SU-DHL-6 (cell line): Measurements from ENCODE around the gene ZNF488.

ENCODE experiments used
- H2AFZ ChIP-seq: fragments of 200-600 bp; sonication (generic); 2 replicates; pipeline ENCODE4 v1.6.1; 2014; ENCODE audit warnings: low read depth, mild to moderate bottlenecking, moderate library complexity, mixed read lengths, antibody characterized with exemption, low read length; ENCODE audit not compliant: severe bottlenecking
- H3F3A ChIP-seq: fragments of 200-600 bp; shearing (Covaris generic); 2 replicates; pipeline ENCODE4 v1.6.0; 2016; ENCODE audit warnings: antibody characterized with exemption, mild to moderate bottlenecking; ENCODE audit not compliant: insufficient read depth
- H3K27ac ChIP-seq: fragments of 200-600 bp; sonication (generic); 2 replicates; pipeline ENCODE4 v1.5.1; 2016; ENCODE audit warnings: low read depth, mild to moderate bottlenecking, low read length, moderate library complexity, mixed read lengths
- H3K27me3 ChIP-seq: fragments of 200-600 bp; sonication (generic), shearing (Covaris generic); 2 replicates; pipeline ENCODE4 v1.6.0; 2014; ENCODE audit warnings: mild to moderate bottlenecking, low read length
- H3K36me3 ChIP-seq: fragments of 200-600 bp; sonication (generic); 2 replicates; pipeline ENCODE4 v1.6.1; 2014; ENCODE audit warnings: mild to moderate bottlenecking, low read length, mixed read lengths
- H3K4me2 ChIP-seq: fragments of 300-600, 200-600 bp; shearing (Covaris generic), sonication (generic); 2 replicates; pipeline ENCODE4 v1.6.0; 2014; ENCODE audit warnings: low read length, low read depth, mild to moderate bottlenecking; ENCODE audit not compliant: poor library complexity, severe bottlenecking
- H3K4me3 ChIP-seq: fragments of 200-600 bp; sonication (generic); 2 replicates; pipeline ENCODE4 v1.5.1; 2014; ENCODE audit warnings: antibody characterized with exemption, low read length, mild to moderate bottlenecking, mixed read lengths; ENCODE audit not compliant: insufficient read depth, poor library complexity, severe bottlenecking
- H3K79me2 ChIP-seq: fragments of 200-600 bp; sonication (generic); 2 replicates; pipeline ENCODE4 v1.6.1; 2014; ENCODE audit warnings: mild to moderate bottlenecking, low read length, moderate library complexity; ENCODE audit not compliant: insufficient read depth
- H3K9ac ChIP-seq: fragments of 200-600 bp; sonication (generic); 2 replicates; pipeline ENCODE4 v1.7.0; 2014; ENCODE audit warnings: mild to moderate bottlenecking, low read length
- H3K9me2 ChIP-seq: fragments of 200-600 bp; sonication (generic); replicated peaks from 2 replicates; pipeline ENCODE4 v1.6.1; 2014; ENCODE audit warnings: low read length; ENCODE audit not compliant: insufficient read depth
- H3K9me3 ChIP-seq: fragments of 200-600 bp; sonication (generic); 2 replicates; pipeline ENCODE4 v1.6.1; 2014; ENCODE audit warnings: low read length, mixed read lengths; ENCODE audit not compliant: insufficient read depth
- H4K20me1 ChIP-seq: fragments of 200-600 bp; sonication (generic); 2 replicates; pipeline ENCODE4 v1.6.1; 2014; ENCODE audit warnings: low read depth, mild to moderate bottlenecking, antibody characterized with exemption, low read length, moderate library complexity, mixed read lengths
- CTCF ChIP-seq: fragments of 200-600 bp; sonication (generic); IDR thresholded peaks from one replicate; pipeline ENCODE4 v1.5.1; 2017; ENCODE audit warnings: antibody characterized with exemption, mild to moderate bottlenecking, low read length, moderate library complexity; ENCODE audit not compliant: insufficient read depth, poor library complexity, severe bottlenecking
- EZH2phosphoT487 ChIP-seq: fragments of 200-600 bp; sonication (generic), shearing (Covaris generic); conservative IDR thresholded peaks from 2 replicates; pipeline ENCODE4 v1.6.1; 2018; ENCODE audit warnings: mild to moderate bottlenecking, antibody characterized with exemption, low read length, moderate library complexity, mixed read lengths

The ZNF488 gene

GRCh38 chr10:47406548-47406869, 22.4 kb upstream of the ZNF488 start:
- H2AFZ ChIP-seq, result no peak overlapping the region
- no peaks in the 10 kb centered on the region for H3K36me3 ChIP-seq
- no peak overlapping the region for H3K4me2 ChIP-seq
- no peaks in the 10 kb centered on the region for H3K9me3 ChIP-seq
- H3K79me2 ChIP-seq, result no peaks in the 10 kb centered on the region
- no peaks in the 10 kb centered on the region for H3K9me2 ChIP-seq
- no peak for TF ChIP-seq CTCF
- no peak for TF ChIP-seq EZH2phosphoT487
- no peak overlapping the region for H3K9ac ChIP-seq
- H3F3A ChIP-seq, result no peaks in the 10 kb centered on the region
- no peaks in the 10 kb centered on the region for H3K27me3 ChIP-seq
- H3K4me3 ChIP-seq, result no peak overlapping the region
- no peaks in the 10 kb centered on the region for H4K20me1 ChIP-seq
- no peak overlapping the region for H3K27ac ChIP-seq

GRCh38 chr10:47405857-47406547, 21.9 kb upstream of the ZNF488 start:
- no peak overlapping the region for H3K27ac ChIP-seq
- H3K9me2 ChIP-seq, result no peaks in the 10 kb centered on the region
- H3K79me2 ChIP-seq, result no peaks in the 10 kb centered on the region
- no peaks in the 10 kb centered on the region for H3K27me3 ChIP-seq
- H2AFZ ChIP-seq, result no peak overlapping the region
- no peak overlapping the region for H3K9ac ChIP-seq
- H3K4me3 ChIP-seq, result no peak overlapping the region
- no peak for TF ChIP-seq EZH2phosphoT487
- no peaks in the 10 kb centered on the region for H3K36me3 ChIP-seq
- no peak overlapping the region for H3K4me2 ChIP-seq
- H3K9me3 ChIP-seq, result no peaks in the 10 kb centered on the region
- no peaks in the 10 kb centered on the region for H3F3A ChIP-seq
- H4K20me1 ChIP-seq, result no peaks in the 10 kb centered on the region

GRCh38 chr10:47404937-47405336, 20.8 kb upstream of the ZNF488 start:
- no peaks in the 10 kb centered on the region for H3K9me2 ChIP-seq
- H3K79me2 ChIP-seq, result no peaks in the 10 kb centered on the region
- H2AFZ ChIP-seq, result no peak overlapping the region
- no peaks in the 10 kb centered on the region for H3K36me3 ChIP-seq
- no peak overlapping the region for H3K4me2 ChIP-seq
- H3K9me3 ChIP-seq, result no peaks in the 10 kb centered on the region
- H3K27me3 ChIP-seq, result no peaks in the 10 kb centered on the region
- TF ChIP-seq EZH2phosphoT487 (no peak), CTCF (no peak)
- H4K20me1 ChIP-seq, result no peaks in the 10 kb centered on the region
- no peak overlapping the region for H3K27ac ChIP-seq
- H3K4me3 ChIP-seq, result no peak overlapping the region
- H3F3A ChIP-seq, result no peaks in the 10 kb centered on the region
- H3K9ac ChIP-seq, result no peak overlapping the region

- H3F3A ChIP-seq, result no peaks in the 10 kb centered on the region
- no peaks in the 10 kb centered on the region for H3K9me3 ChIP-seq
- no peaks in the 10 kb centered on the region for H4K20me1 ChIP-seq
- H3K79me2 ChIP-seq, result no peaks in the 10 kb centered on the region
- no peak overlapping the region for H3K27ac ChIP-seq
- H3K36me3 ChIP-seq, result no peaks in the 10 kb centered on the region
- no peaks in the 10 kb centered on the region for H3K9me2 ChIP-seq
- H3K9ac ChIP-seq, result no peak overlapping the region
- TF ChIP-seq EZH2phosphoT487, result no peak
- no peak for TF ChIP-seq CTCF
- no peak overlapping the region for H3K4me2 ChIP-seq
- H2AFZ ChIP-seq, result no peak overlapping the region
- H3K4me3 ChIP-seq, result no peak overlapping the region
- no peaks in the 10 kb centered on the region for H3K27me3 ChIP-seq
These were observed 20.4 kb upstream of the ZNF488 start for GRCh38 chr10:47404446-47404845.
